ENCODE results near the gene CPB2.

GRCh38 chr13:46124531-46124966, 19.7 kb upstream of the CPB2 start:
- TF ChIP-seq CTCF (optimal IDR thresholded peaks at IDR 0.05 in 1 of 3, IDR thresholded peaks at IDR 0.05 in 1 of 3, conservative IDR thresholded peaks at IDR 0.05 in 1 of 3; ENCODE audit: extremely low read depth in 1 of 3, insufficient read depth in 2 of 3, low read length in 3 of 3) (no peak), EZH2 (IDR thresholded peaks at IDR 0.05; ENCODE audit: low read length) (no peak)
